Mammary epithelial cell (primary cell): Measurements from ENCODE around the gene SPATA1.

ENCODE experiments used
- EZH2 ChIP-seq: IDR thresholded peaks from 2 replicates; pipeline ENCODE4 v1.6.1; 2012; ENCODE audit warnings: low read length, inconsistent platforms, borderline replicate concordance
- TF ChIP-seq, protein P1 (sequence below), 2 donors: IDR thresholded peaks in 1 of 2; conservative IDR thresholded peaks in 1 of 2; 2 replicates each; pipeline ENCODE4 v1.5.1; 2011 to 2012; ENCODE audit warnings: inconsistent platforms in 2 of 2, low read length in 2 of 2, mild to moderate bottlenecking in 2 of 2, control low read depth in 1 of 2, low read depth in 1 of 2; ENCODE audit not compliant: insufficient read depth in 1 of 2; ENCODE audit errors: extremely low read depth in 1 of 2

- TF ChIP-seq, protein P1, sequence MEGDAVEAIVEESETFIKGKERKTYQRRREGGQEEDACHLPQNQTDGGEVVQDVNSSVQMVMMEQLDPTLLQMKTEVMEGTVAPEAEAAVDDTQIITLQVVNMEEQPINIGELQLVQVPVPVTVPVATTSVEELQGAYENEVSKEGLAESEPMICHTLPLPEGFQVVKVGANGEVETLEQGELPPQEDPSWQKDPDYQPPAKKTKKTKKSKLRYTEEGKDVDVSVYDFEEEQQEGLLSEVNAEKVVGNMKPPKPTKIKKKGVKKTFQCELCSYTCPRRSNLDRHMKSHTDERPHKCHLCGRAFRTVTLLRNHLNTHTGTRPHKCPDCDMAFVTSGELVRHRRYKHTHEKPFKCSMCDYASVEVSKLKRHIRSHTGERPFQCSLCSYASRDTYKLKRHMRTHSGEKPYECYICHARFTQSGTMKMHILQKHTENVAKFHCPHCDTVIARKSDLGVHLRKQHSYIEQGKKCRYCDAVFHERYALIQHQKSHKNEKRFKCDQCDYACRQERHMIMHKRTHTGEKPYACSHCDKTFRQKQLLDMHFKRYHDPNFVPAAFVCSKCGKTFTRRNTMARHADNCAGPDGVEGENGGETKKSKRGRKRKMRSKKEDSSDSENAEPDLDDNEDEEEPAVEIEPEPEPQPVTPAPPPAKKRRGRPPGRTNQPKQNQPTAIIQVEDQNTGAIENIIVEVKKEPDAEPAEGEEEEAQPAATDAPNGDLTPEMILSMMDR (conservative IDR thresholded peaks at IDR 0.05 in 1 of 2, IDR thresholded peaks at IDR 0.05 in 1 of 2; ENCODE audit: extremely low read depth in 1 of 2, insufficient read depth in 1 of 2, low read depth in 1 of 2, low read length in 2 of 2) = no peak
- no peak for TF ChIP-seq EZH2
Measured at GRCh38 chr1:84540759-84541158, 34.6 kb downstream of the SPATA1 start.
